ENCODE data around the gene ADAMTS2. TPM values are rescaled to one million over a fixed set of nuclear protein-coding genes. Genes with fewer than 3 reads are reported as not detected.

ADAMTS2 gene
- total and polyA plus RNA-seq, 2 of the 8 experiments (the other 6 are each of a cell fraction or from before 2014, with no cell fraction given): 6.6 to 7.3 TPM

- Histone ChIP-seq H4K5ac (ENCODE audit: insufficient read length, low read depth, low read length) (no peak overlapping the region), H3K56ac (replicated peaks; ENCODE audit: insufficient read length, low read depth, low read length) (no peak overlapping the region), H3K4me1 (replicated peaks in 1 of 4; ENCODE audit: control insufficient read depth in 3 of 4, insufficient read depth in 4 of 4, low read length in 3 of 4) (peaks cover 0 to 4% (median 2%) of the 10 kb centered on the region in 4 experiments; a peak in 3 of 7 replicates), H3K4me2 (ENCODE audit: insufficient read depth in 1 of 2, low read depth in 2 of 2, low read length in 2 of 2) (no peak overlapping the region), H4K91ac (replicated peaks; ENCODE audit: insufficient read length, low read length) (no peak overlapping the region), H2BK5ac (ENCODE audit: low read depth, low read length) (no peak overlapping the region), H3K23ac (ENCODE audit: insufficient read length) (no peak overlapping the region), H2BK12ac (ENCODE audit: low read depth, low read length) (0 out of 2 replicates have a peak overlapping the region, but pooled peaks have one; percentile 39), H2BK20ac (ENCODE audit: low read length) (no peak overlapping the region), H3K79me2 (ENCODE audit: control insufficient read depth in 1 of 2, insufficient read depth in 2 of 2, low read length in 2 of 2) (no peaks in the 10 kb centered on the region), H3K27ac (ENCODE audit: low read depth, low read length) (no peak overlapping the region), H4K8ac (ENCODE audit: extremely low read depth, insufficient read depth, low read length) (no peak overlapping the region), H3K79me1 (ENCODE audit: low read depth, low read length) (no peaks in the 10 kb centered on the region), H3K23me2 (ENCODE audit: low read depth, low read length) (peaks cover 2% of the 10 kb centered on the region; the same call in 1 of the 2 replicates), H2BK120ac (replicated peaks; ENCODE audit: low read depth, low read length) (no peak overlapping the region), H3K27me3 (replicated peaks in 1 of 4; ENCODE audit: control insufficient read depth in 3 of 4, extremely low read depth in 1 of 4, insufficient read depth in 3 of 4, low read length in 3 of 4) (no peaks in the 10 kb centered on the region), H4K20me1 (replicated peaks in 1 of 2; ENCODE audit: control insufficient read depth in 1 of 2, insufficient read depth in 2 of 2, low read length in 2 of 2) (no peaks in the 10 kb centered on the region), H3K4ac (replicated peaks; ENCODE audit: insufficient read length, low read depth, low read length) (no peak overlapping the region), H3K18ac (ENCODE audit: extremely low read depth, low read length) (no peak overlapping the region; the same call in 1 of the 2 replicates), H3K9me3 (ENCODE audit: insufficient read depth in 2 of 2, low read depth in 1 of 2, low read length in 1 of 2) (no peaks in the 10 kb centered on the region), H2BK15ac (ENCODE audit: low read length) (no peak overlapping the region), H3K9ac (replicated peaks in 1 of 4; ENCODE audit: extremely low read depth in 1 of 4, low read depth in 3 of 4, low read length in 3 of 4) (no peak overlapping the region; a peak in 1 of 7 replicates), H3K36me3 (ENCODE audit: control insufficient read depth in 2 of 4, insufficient read depth in 4 of 4, low read length in 3 of 4) (no peaks in the 10 kb centered on the region), H3K4me3 (ENCODE audit: extremely low read depth in 1 of 4, insufficient read depth in 2 of 4, low read depth in 3 of 4, low read length in 4 of 4) (no peak overlapping the region), H2AK5ac (ENCODE audit: low read depth, low read length) (no peak overlapping the region), H3K14ac (ENCODE audit: insufficient read length) (no peak overlapping the region), H2AFZ (ENCODE audit: low read length) (no peak overlapping the region)
- ChIA-PET POLR2A (ENCODE audit: partially characterized antibody) (interaction anchor here (1.0 kb wide), 1 partner anchor 10 kb away, joined by 3 read pairs; no protein-coding TSS in a partner anchor), CTCF (ENCODE audit: partially characterized antibody) (interaction anchor here (1.0 to 8.3 kb wide), 8 partner anchors 11 to 502 kb away, joined by 3 to 94 read pairs (median 6); no protein-coding TSS in a partner anchor)
- peak in 1 of 2 experiments; percentile 39 for DNase-seq (ENCODE audit: low read depth in 1 of 2, low spot score in 2 of 2)
- no peak for FAIRE-seq
- 90% methylated on average over 13 of the region's 13 CpGs; no CpG with 5 or more reads in 1 of the 2 experiments for WGBS, 2 experiments (ENCODE audit: extremely low coverage in 1 of 2, insufficient coverage in 1 of 2, insufficient read length in 1 of 2, insufficient replicate concordance in 2 of 2, low coverage in 1 of 2, low lambda C conversion rate in 2 of 2, missing lambda C conversion rate in 1 of 2)
- TF ChIP-seq TCF12 (IDR thresholded peaks at IDR 0.05; ENCODE audit: low read depth, low read length) (no peak), RFX5 (IDR thresholded peaks at IDR 0.05; ENCODE audit: borderline replicate concordance, low read depth, low read length) (no peak), FOSL1 (IDR thresholded peaks at IDR 0.05; ENCODE audit: insufficient read depth, low read depth, low read length) (no peak), CBX8 (IDR thresholded peaks at IDR 0.05; ENCODE audit: borderline replicate concordance, low read depth, low read length) (no peak), SIX5 (IDR thresholded peaks at IDR 0.05; ENCODE audit: low read depth, low read length) (no peak), SIRT6 (IDR thresholded peaks at IDR 0.05; ENCODE audit: low read length) (no peak), BACH1 (IDR thresholded peaks at IDR 0.05; ENCODE audit: low read length) (no peak), SUZ12 (IDR thresholded peaks at IDR 0.05; ENCODE audit: low read length) (no peak), NANOG (IDR thresholded peaks at IDR 0.05; ENCODE audit: insufficient read depth, low read depth, low read length, poor library complexity, severe bottlenecking) (no peak), CREB1 (IDR thresholded peaks at IDR 0.05) (no peak), POU5F1 (IDR thresholded peaks at IDR 0.05; ENCODE audit: low read depth, low read length) (no peak), GABPA (IDR thresholded peaks at IDR 0.05; ENCODE audit: borderline replicate concordance, insufficient read depth, low read length) (no peak), GTF2F1 (IDR thresholded peaks at IDR 0.05; ENCODE audit: borderline replicate concordance, low read depth, low read length) (no peak), RAD21 (IDR thresholded peaks at IDR 0.05 in 1 of 2, conservative IDR thresholded peaks at IDR 0.05 in 1 of 2; ENCODE audit: low read depth in 2 of 2, low read length in 2 of 2) (no peak)
Measured at GRCh38 chr5:179259731-179260323, 85.4 kb downstream of the ADAMTS2 start.
